H9 (cell line): ENCODE results near the gene NTSR1. TPM values are rescaled to one million over a fixed set of nuclear protein-coding genes. Genes with fewer than 3 reads are reported as not detected.
A peak's percentile ranks its signal among the peaks of the same experiment; 100 is the strongest.

Experiments
- DNase-seq: peaks from one replicate; pipeline ENCODE4 v3.0.0-alpha.2; 2017
- H2AFZ ChIP-seq: one replicate; pipeline ENCODE4 v1.6.1; 2013; ENCODE audit warnings: mild to moderate bottlenecking, low read length, control low read depth, moderate library complexity
- H2AK5ac ChIP-seq: 2 replicates; pipeline ENCODE4 v1.6.1; 2013; ENCODE audit warnings: low read length, control low read depth, mixed read lengths; ENCODE audit not compliant: insufficient read length
- H2BK120ac ChIP-seq: one replicate; pipeline ENCODE4 v1.6.1; 2013; ENCODE audit warnings: low read depth, mild to moderate bottlenecking, low read length, control low read depth, inconsistent platforms; ENCODE audit not compliant: poor library complexity, severe bottlenecking
- H2BK12ac ChIP-seq: 2 replicates; pipeline ENCODE4 v1.6.1; 2013; ENCODE audit warnings: low read length, control low read depth, mixed read lengths, low read depth; ENCODE audit not compliant: insufficient read length
- H2BK15ac ChIP-seq: 2 replicates; pipeline ENCODE4 v1.6.1; 2013; ENCODE audit warnings: low read depth, low read length, control low read depth
- H2BK20ac ChIP-seq: one replicate; pipeline ENCODE4 v1.6.1; 2013; ENCODE audit warnings: low read depth, mild to moderate bottlenecking, low read length, control low read depth, inconsistent platforms; ENCODE audit not compliant: poor library complexity, severe bottlenecking
- H2BK5ac ChIP-seq: 2 replicates; pipeline ENCODE4 v1.6.1; 2013; ENCODE audit warnings: low read length, control low read depth, mixed read lengths; ENCODE audit not compliant: insufficient read length
- H3K14ac ChIP-seq: 2 replicates; pipeline ENCODE4 v1.6.1; 2013; ENCODE audit warnings: low read length, control low read depth; ENCODE audit not compliant: insufficient read depth
- H3K18ac ChIP-seq: 2 replicates; pipeline ENCODE4 v1.6.1; 2013; ENCODE audit warnings: low read depth, mild to moderate bottlenecking, mixed read lengths, low read length, control low read depth; ENCODE audit not compliant: insufficient read length
- H3K23ac ChIP-seq: 2 replicates; pipeline ENCODE4 v1.6.1; 2013; ENCODE audit warnings: low read length, control low read depth, mixed read lengths, low read depth; ENCODE audit not compliant: insufficient read length
- H3K23me2 ChIP-seq: 2 replicates; pipeline ENCODE4 v1.6.1; 2013; ENCODE audit warnings: low read depth, mild to moderate bottlenecking, mixed read lengths, low read length, control low read depth; ENCODE audit not compliant: insufficient read length, poor library complexity, severe bottlenecking
- H3K27ac ChIP-seq: 2 replicates; pipeline ENCODE4 v1.5.1; 2013; ENCODE audit warnings: low read length, control low read depth, mixed read lengths, low read depth; ENCODE audit not compliant: insufficient read length
- H3K27me3 ChIP-seq: 2 replicates; pipeline ENCODE4 v1.6.1; 2013; ENCODE audit warnings: low read length, control low read depth, inconsistent platforms; ENCODE audit not compliant: insufficient read depth
- H3K4ac ChIP-seq: 2 replicates; pipeline ENCODE4 v1.6.1; 2013; ENCODE audit warnings: low read depth, mild to moderate bottlenecking, control low read depth, inconsistent platforms, low read length, moderate library complexity
- H3K4me1 ChIP-seq: 2 replicates; pipeline ENCODE4 v1.6.1; 2013; ENCODE audit warnings: low read length, control low read depth, inconsistent platforms; ENCODE audit not compliant: insufficient read depth
- H3K4me2 ChIP-seq: 2 replicates; pipeline ENCODE4 v1.6.1; 2013; ENCODE audit warnings: low read length, control low read depth, mixed read lengths; ENCODE audit not compliant: insufficient read length, insufficient read depth
- H3K56ac ChIP-seq: 2 replicates; pipeline ENCODE4 v1.6.1; 2013; ENCODE audit warnings: low read depth, mild to moderate bottlenecking, mixed read lengths, low read length, control low read depth; ENCODE audit not compliant: insufficient read length
- H3K79me1 ChIP-seq: 2 replicates; pipeline ENCODE4 v1.6.1; 2013; ENCODE audit warnings: low read depth, mild to moderate bottlenecking, moderate library complexity, low read length, control low read depth, inconsistent platforms; ENCODE audit not compliant: insufficient read depth, poor library complexity, severe bottlenecking
- H3K79me2 ChIP-seq: 2 replicates; pipeline ENCODE4 v1.6.1; 2013; ENCODE audit warnings: low read length, control low read depth, inconsistent platforms; ENCODE audit not compliant: insufficient read depth
- H3K9ac ChIP-seq: 2 replicates; pipeline ENCODE4 v1.6.1; 2013; ENCODE audit warnings: low read length, control low read depth, mixed read lengths; ENCODE audit not compliant: insufficient read length; ENCODE audit errors: extremely low read depth
- H3K9me3 ChIP-seq: one replicate; pipeline ENCODE4 v1.6.1; 2013; ENCODE audit warnings: low read depth, low read length, inconsistent platforms; ENCODE audit not compliant: control insufficient read depth
- H3T11ph ChIP-seq: one replicate; pipeline ENCODE4 v1.6.1; 2013; ENCODE audit warnings: mild to moderate bottlenecking, low read length, control low read depth, inconsistent platforms
- H4K20me1 ChIP-seq: one replicate; pipeline ENCODE4 v1.6.1; 2013; ENCODE audit not compliant: control insufficient read depth, insufficient read length, insufficient read depth
- H4K5ac ChIP-seq: 2 replicates; pipeline ENCODE4 v1.6.1; 2013; ENCODE audit warnings: low read depth, mild to moderate bottlenecking, mixed read lengths, low read length, control low read depth; ENCODE audit not compliant: insufficient read length
- H4K8ac ChIP-seq: replicated peaks from 2 replicates; pipeline ENCODE4 v1.6.1; 2013; ENCODE audit warnings: low read length, control low read depth, mixed read lengths, low read depth; ENCODE audit not compliant: insufficient read length
- H4K91ac ChIP-seq: 2 replicates; pipeline ENCODE4 v1.6.1; 2013; ENCODE audit warnings: low read depth, mild to moderate bottlenecking, moderate library complexity, mixed read lengths, low read length, control low read depth; ENCODE audit not compliant: insufficient read length
- H3K27ac Mint-ChIP-seq, 3 experiments: 2 replicates in 2 of 3; 3 replicates in 1 of 3; pipeline ENCODE4 v1.8.0; 2020 to 2021; ENCODE audit warnings: mixed read lengths in 3 of 3, mild to moderate bottlenecking in 1 of 3, moderate library complexity in 1 of 3
- H3K27me3 Mint-ChIP-seq: 2 replicates; pipeline ENCODE4 v1.8.0; 2021; ENCODE audit warnings: low read depth, mild to moderate bottlenecking, moderate library complexity, mixed read lengths
- H3K36me3 Mint-ChIP-seq, 3 experiments: 2 replicates in 2 of 3; 3 replicates in 1 of 3; pipeline ENCODE4 v1.8.0; 2020 to 2021; ENCODE audit warnings: low read depth in 3 of 3, mixed read lengths in 3 of 3; ENCODE audit not compliant: insufficient read depth in 1 of 3
- H3K4me1 Mint-ChIP-seq, 2 experiments: 2 replicates each; pipeline ENCODE4 v1.8.0; 2020; ENCODE audit warnings: mixed read lengths in 2 of 2
- H3K4me3 Mint-ChIP-seq, 2 experiments: 2 replicates in 1 of 2; 3 replicates in 1 of 2; pipeline ENCODE4 v1.8.0; 2020 to 2021; ENCODE audit warnings: mild to moderate bottlenecking in 2 of 2, mixed read lengths in 2 of 2, moderate library complexity in 1 of 2
- H3K9me3 Mint-ChIP-seq, 2 experiments: 2 replicates in 1 of 2; 3 replicates in 1 of 2; pipeline ENCODE4 v1.8.0; 2020; ENCODE audit warnings: mild to moderate bottlenecking in 2 of 2, mixed read lengths in 2 of 2, moderate library complexity in 1 of 2
- CTCF ChIP-seq: fragments of 200-600 bp; sonication (generic); conservative IDR thresholded peaks from 3 replicates; pipeline ENCODE4 v1.8.0; 2021; ENCODE audit warnings: antibody characterized with exemption, mild to moderate bottlenecking
- WGBS: extraction: QIAGEN DNeasy Blood & Tissue Kit; methylation state at CpG from one replicate; pipeline ENCODE4 v1.1.7; 2013; ENCODE audit warnings: missing lambda C conversion rate, low lambda C conversion rate, mixed read lengths; ENCODE audit not compliant: insufficient read length; ENCODE audit errors: extremely low coverage; 5-methylcytosine and 5-hydroxymethylcytosine counted together
- total RNA-seq: library from RNA; stranded (reverse); gene quantifications from 2 replicates; pipeline ENCODE4 v1.2.1, GENCODE V29; 2021

NTSR1 gene
- total RNA-seq, 1 experiment from 2014 or later = 0.11 TPM

GRCh38 chr20:62806383-62807050 lies 97.9 kb downstream of the NTSR1 start:
- Histone ChIP-seq H3K56ac (no peak overlapping the region), H2AFZ (no peak overlapping the region), H3K79me1 (no peaks in the 10 kb centered on the region), H3K9ac (no peak overlapping the region), H3T11ph (no peak overlapping the region), H4K8ac (no peak overlapping the region), H3K14ac (no peak overlapping the region; the same call in 1 of the 2 replicates), H2BK20ac (no peak overlapping the region), H4K20me1 (no peaks in the 10 kb centered on the region), H3K18ac (no peak overlapping the region), H2BK120ac (no peak overlapping the region), H3K27ac (no peak overlapping the region), H2BK12ac (no peak overlapping the region), H3K4me1 (no peaks in the 10 kb centered on the region; the same call in 1 of the 2 replicates), H2BK15ac (no peak overlapping the region), H4K5ac (no peak overlapping the region), H3K9me3 (no peaks in the 10 kb centered on the region), H4K91ac (no peak overlapping the region), H3K27me3 (no peaks in the 10 kb centered on the region), H3K4ac (no peak overlapping the region), H2BK5ac (no peak overlapping the region), H3K23me2 (no peaks in the 10 kb centered on the region), H3K23ac (no peak overlapping the region), H3K79me2 (no peaks in the 10 kb centered on the region), H2AK5ac (no peak overlapping the region), H3K4me2 (no peak overlapping the region)
- Mint-ChIP-seq H3K36me3 (peaks cover 4 to 19% (median 19%) of the 10 kb centered on the region in 3 experiments; a peak in 5 of 7 replicates), H3K4me3 (peak overlapping the region; percentile 69 to 78; a peak in 4 of 5 replicates), H3K27ac (no peak overlapping the region), H3K27me3 (peaks cover 19% of the 10 kb centered on the region), H3K4me1 (peaks cover 10 to 16% of the 10 kb centered on the region in 2 experiments), H3K9me3 (no peaks in the 10 kb centered on the region)
- TF ChIP-seq CTCF = no peak
- no peak for DNase-seq
- no CpG with 5 or more reads among the region's 11 CpGs for WGBS
